ENCODE measurements around the gene PAN3. TPM values are rescaled to one million over a fixed set of nuclear protein-coding genes. Genes with fewer than 3 reads are reported as not detected.
A peak's percentile ranks its signal among the peaks of the same experiment; 100 is the strongest.

PAN3 gene
- total and polyA plus RNA-seq, 2 of the 8 experiments (the other 6 are each of a cell fraction or from before 2014, with no cell fraction given) = 12.7 to 39.3 TPM

DNA sequence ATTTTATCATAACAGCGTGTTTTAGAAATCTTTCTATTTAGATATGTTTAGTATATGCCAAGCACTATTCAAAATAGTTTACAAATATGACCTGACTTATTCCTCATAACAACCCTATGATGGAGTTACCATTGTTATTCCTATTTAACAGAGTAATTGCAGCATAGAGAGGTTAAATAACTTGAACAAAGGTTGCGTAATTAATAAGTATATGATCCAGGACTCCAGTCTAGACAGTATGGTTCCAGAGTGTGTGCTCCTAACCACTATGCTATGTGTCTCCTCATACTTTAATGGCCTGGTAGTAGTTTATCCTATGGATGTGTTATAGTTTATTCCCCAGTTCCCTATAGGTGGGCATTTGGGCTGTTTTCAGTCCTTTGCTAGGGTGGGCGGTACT, 145.3 kb downstream of the PAN3 start:
- ChIA-PET CTCF (ENCODE audit: partially characterized antibody) (interaction anchor here (0.6 kb wide), 1 partner anchor 280 kb away, joined by 4 read pairs; no protein-coding TSS in a partner anchor), POLR2A (ENCODE audit: partially characterized antibody) (no interaction called here)
- Histone ChIP-seq H3K79me2 (ENCODE audit: control insufficient read depth in 1 of 2, insufficient read depth in 2 of 2, low read length in 2 of 2) (no peaks in the 10 kb centered on the region), H3K14ac (ENCODE audit: insufficient read length) (no peak overlapping the region), H2BK12ac (ENCODE audit: low read depth, low read length) (no peak overlapping the region), H2BK5ac (ENCODE audit: low read depth, low read length) (no peak overlapping the region), H4K8ac (ENCODE audit: extremely low read depth, insufficient read depth, low read length) (no peak overlapping the region), H2BK15ac (ENCODE audit: low read length) (no peak overlapping the region), H3K27ac (ENCODE audit: low read depth, low read length) (no peak overlapping the region), H3K9ac (replicated peaks in 1 of 4; ENCODE audit: extremely low read depth in 1 of 4, low read depth in 3 of 4, low read length in 3 of 4) (no peak overlapping the region), H2BK120ac (replicated peaks; ENCODE audit: low read depth, low read length) (no peak overlapping the region), H3K4me2 (ENCODE audit: insufficient read depth in 1 of 2, low read depth in 2 of 2, low read length in 2 of 2) (no peak overlapping the region), H3K23ac (ENCODE audit: insufficient read length) (no peak overlapping the region), H3K4ac (replicated peaks; ENCODE audit: insufficient read length, low read depth, low read length) (no peak overlapping the region), H4K5ac (ENCODE audit: insufficient read length, low read depth, low read length) (no peak overlapping the region), H3K18ac (ENCODE audit: extremely low read depth, low read length) (no peak overlapping the region), H2AK5ac (ENCODE audit: low read depth, low read length) (no peak overlapping the region), H3K4me3 (ENCODE audit: extremely low read depth in 1 of 4, insufficient read depth in 2 of 4, low read depth in 3 of 4, low read length in 4 of 4) (no peak overlapping the region), H3K36me3 (ENCODE audit: control insufficient read depth in 2 of 4, insufficient read depth in 4 of 4, low read length in 3 of 4) (peaks cover 2 to 45% (median 10%) of the 10 kb centered on the region in 4 experiments; a peak in 6 of 8 replicates), H3K79me1 (ENCODE audit: low read depth, low read length) (no peaks in the 10 kb centered on the region), H3K56ac (replicated peaks; ENCODE audit: insufficient read length, low read depth, low read length) (no peak overlapping the region), H4K91ac (replicated peaks; ENCODE audit: insufficient read length, low read length) (no peak overlapping the region), H3K4me1 (replicated peaks in 1 of 4; ENCODE audit: control insufficient read depth in 3 of 4, insufficient read depth in 4 of 4, low read length in 3 of 4) (no peaks in the 10 kb centered on the region), H3K23me2 (ENCODE audit: low read depth, low read length) (no peaks in the 10 kb centered on the region; the same call in 1 of the 2 replicates), H3K27me3 (replicated peaks in 1 of 4; ENCODE audit: control insufficient read depth in 3 of 4, extremely low read depth in 1 of 4, insufficient read depth in 3 of 4, low read length in 3 of 4) (no peaks in the 10 kb centered on the region), H2BK20ac (ENCODE audit: low read length) (no peak overlapping the region), H4K20me1 (replicated peaks in 1 of 2; ENCODE audit: control insufficient read depth in 1 of 2, insufficient read depth in 2 of 2, low read length in 2 of 2) (no peaks in the 10 kb centered on the region), H3K9me3 (ENCODE audit: insufficient read depth in 2 of 2, low read depth in 1 of 2, low read length in 1 of 2) (no peaks in the 10 kb centered on the region), H2AFZ (ENCODE audit: low read length) (no peak overlapping the region)
- FAIRE-seq (no peak), DNase-seq (ENCODE audit: low read depth in 1 of 2, low spot score in 2 of 2) (no peak)
- 92% methylated on average over 3 of the region's 3 CpGs; no CpG with 5 or more reads in 1 of the 2 experiments for WGBS, 2 experiments (ENCODE audit: extremely low coverage in 1 of 2, insufficient coverage in 1 of 2, insufficient read length in 1 of 2, insufficient replicate concordance in 2 of 2, low coverage in 1 of 2, low lambda C conversion rate in 2 of 2, missing lambda C conversion rate in 1 of 2)
- TF ChIP-seq CEBPB (IDR thresholded peaks at IDR 0.05; ENCODE audit: low read depth, low read length) = peak; percentile 40; the same call in 1 of the 2 replicates
- TF ChIP-seq, protein P1, sequence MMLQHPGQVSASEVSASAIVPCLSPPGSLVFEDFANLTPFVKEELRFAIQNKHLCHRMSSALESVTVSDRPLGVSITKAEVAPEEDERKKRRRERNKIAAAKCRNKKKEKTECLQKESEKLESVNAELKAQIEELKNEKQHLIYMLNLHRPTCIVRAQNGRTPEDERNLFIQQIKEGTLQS (IDR thresholded peaks at IDR 0.05; ENCODE audit: insufficient read depth, low read depth, low read length) = no peak
